ENCODE data around the gene ZNF729.

ZNF729 gene

DNA sequence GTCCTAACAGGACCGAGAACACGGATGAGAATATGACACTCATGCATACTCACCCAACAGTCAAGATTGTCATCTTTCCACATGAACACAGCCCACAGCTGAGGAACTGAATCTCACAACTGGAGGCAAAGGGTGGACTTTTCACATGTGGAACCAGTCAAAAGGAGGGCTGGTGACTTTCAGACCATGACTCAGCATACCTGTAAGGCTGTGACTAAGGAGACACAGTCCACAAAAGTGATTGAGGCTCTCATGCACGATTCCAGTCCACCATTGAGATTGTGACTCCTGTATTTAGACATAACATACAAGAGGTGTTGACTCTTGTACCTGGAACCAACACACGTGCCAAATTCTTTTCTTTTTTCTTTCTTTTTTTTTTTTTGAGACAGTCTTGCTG lies 40.0 kb downstream of the ZNF729 start:
- Histone ChIP-seq H4K20me1 (ENCODE audit: insufficient read depth, low read length) (no peaks in the 10 kb centered on the region), H3K27me3 (ENCODE audit: insufficient read depth, low read length, poor library complexity) (no peaks in the 10 kb centered on the region), H3K4me2 (ENCODE audit: insufficient read depth, low read length) (no peak overlapping the region), H3K9me3 (ENCODE audit: insufficient read depth, low read length, severe bottlenecking) (peaks cover 14% of the 10 kb centered on the region), H3K27ac (ENCODE audit: low read length) (no peak overlapping the region), H3K4me3 (ENCODE audit: low read depth in 1 of 2, low read length in 2 of 2) (no peak overlapping the region), H3K79me2 (ENCODE audit: insufficient read depth, low read length) (no peaks in the 10 kb centered on the region), H3K9ac (ENCODE audit: low read depth, low read length) (no peak overlapping the region), H3K36me3 (ENCODE audit: insufficient read depth, low read length) (no peaks in the 10 kb centered on the region), H2AFZ (ENCODE audit: low read depth, low read length) (no peak overlapping the region), H3K4me1 (ENCODE audit: insufficient read depth, low read length) (no peaks in the 10 kb centered on the region)
- ATAC-seq (ENCODE audit: insufficient read depth, low read depth) (no peak), DNase-seq (no peak)
- no peak for TF ChIP-seq CTCF (IDR thresholded peaks at IDR 0.05; ENCODE audit: borderline replicate concordance, extremely low read depth, low read length, poor library complexity, severe bottlenecking)
- no peak for TF ChIP-seq EZH2 (IDR thresholded peaks at IDR 0.05; ENCODE audit: borderline replicate concordance, low read depth, low read length, severe bottlenecking)

DNA sequence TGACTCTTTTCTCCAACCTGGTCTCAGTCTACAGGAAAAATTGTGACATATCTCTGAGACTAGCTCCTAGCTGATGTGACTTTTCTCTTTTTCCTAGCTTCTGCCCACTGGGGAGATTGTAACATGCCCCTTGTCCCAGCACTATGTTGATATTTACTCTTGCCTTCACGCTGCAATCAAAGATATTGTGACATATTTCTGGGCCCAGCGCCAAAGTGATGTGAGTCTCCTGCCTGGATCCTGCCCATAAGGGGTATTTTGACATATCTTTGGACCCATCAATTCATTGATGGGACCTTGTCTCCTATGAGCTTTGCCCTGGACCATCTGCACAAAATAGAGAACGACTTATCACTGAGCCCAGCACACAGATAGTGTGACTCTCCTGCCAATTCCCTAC lies 41.1 kb downstream of the ZNF729 start:
- H2AFZ ChIP-seq (ENCODE audit: low read depth, low read length): no peak overlapping the region
- TF ChIP-seq CTCF (IDR thresholded peaks at IDR 0.05; ENCODE audit: borderline replicate concordance, extremely low read depth, low read length, poor library complexity, severe bottlenecking) (no peak), EZH2 (IDR thresholded peaks at IDR 0.05; ENCODE audit: borderline replicate concordance, low read depth, low read length, severe bottlenecking) (no peak)
- no peaks in the 10 kb centered on the region for H3K79me2 ChIP-seq (ENCODE audit: insufficient read depth, low read length)
- H3K27me3 ChIP-seq (ENCODE audit: insufficient read depth, low read length, poor library complexity): no peaks in the 10 kb centered on the region
- no peak for DNase-seq
- H3K36me3 ChIP-seq (ENCODE audit: insufficient read depth, low read length): no peaks in the 10 kb centered on the region
- H4K20me1 ChIP-seq (ENCODE audit: insufficient read depth, low read length): no peaks in the 10 kb centered on the region
- no peak overlapping the region for H3K4me3 ChIP-seq (ENCODE audit: low read depth in 1 of 2, low read length in 2 of 2)
- H3K4me2 ChIP-seq (ENCODE audit: insufficient read depth, low read length): no peak overlapping the region
- ATAC-seq (ENCODE audit: insufficient read depth, low read depth): no peak
- H3K9me3 ChIP-seq (ENCODE audit: insufficient read depth, low read length, severe bottlenecking): peaks cover 14% of the 10 kb centered on the region
- H3K27ac ChIP-seq (ENCODE audit: low read length): no peak overlapping the region
- H3K9ac ChIP-seq (ENCODE audit: low read depth, low read length): no peak overlapping the region
- no peaks in the 10 kb centered on the region for H3K4me1 ChIP-seq (ENCODE audit: insufficient read depth, low read length)

DNA sequence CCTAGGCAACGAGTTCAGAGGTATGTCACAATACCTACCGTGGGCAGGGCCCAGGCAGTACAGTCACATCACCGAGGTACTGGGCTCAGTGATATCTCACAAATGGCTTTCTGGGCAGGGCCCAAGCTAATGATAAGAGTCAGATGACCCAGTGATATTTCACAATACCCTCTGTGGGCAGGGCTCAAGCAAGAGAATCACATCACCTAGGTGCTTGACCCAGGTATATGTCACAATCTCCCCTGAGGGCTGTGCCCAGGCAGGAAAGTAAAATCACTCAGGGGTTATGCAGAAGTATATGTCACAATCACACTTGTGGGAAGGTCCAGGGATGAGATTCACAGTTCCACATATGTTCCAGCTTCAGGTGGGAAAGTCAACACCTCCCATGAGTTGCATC lies 45.3 kb downstream of the ZNF729 start:
- Histone ChIP-seq H4K20me1 (ENCODE audit: insufficient read depth, low read length) (no peaks in the 10 kb centered on the region), H3K4me2 (ENCODE audit: insufficient read depth, low read length) (no peak overlapping the region), H3K9ac (ENCODE audit: low read depth, low read length) (no peak overlapping the region), H3K4me1 (ENCODE audit: insufficient read depth, low read length) (no peaks in the 10 kb centered on the region), H3K4me3 (ENCODE audit: low read depth in 1 of 2, low read length in 2 of 2) (no peak overlapping the region), H3K27ac (ENCODE audit: low read length) (no peak overlapping the region), H3K27me3 (ENCODE audit: insufficient read depth, low read length, poor library complexity) (no peaks in the 10 kb centered on the region), H2AFZ (ENCODE audit: low read depth, low read length) (no peak overlapping the region), H3K79me2 (ENCODE audit: insufficient read depth, low read length) (no peaks in the 10 kb centered on the region), H3K36me3 (ENCODE audit: insufficient read depth, low read length) (no peaks in the 10 kb centered on the region), H3K9me3 (ENCODE audit: insufficient read depth, low read length, severe bottlenecking) (peaks cover 17% of the 10 kb centered on the region)
- no peak for ATAC-seq (ENCODE audit: insufficient read depth, low read depth)
- TF ChIP-seq EZH2 (IDR thresholded peaks at IDR 0.05; ENCODE audit: borderline replicate concordance, low read depth, low read length, severe bottlenecking) (no peak), CTCF (IDR thresholded peaks at IDR 0.05; ENCODE audit: borderline replicate concordance, extremely low read depth, low read length, poor library complexity, severe bottlenecking) (no peak)
- DNase-seq: no peak

DNA sequence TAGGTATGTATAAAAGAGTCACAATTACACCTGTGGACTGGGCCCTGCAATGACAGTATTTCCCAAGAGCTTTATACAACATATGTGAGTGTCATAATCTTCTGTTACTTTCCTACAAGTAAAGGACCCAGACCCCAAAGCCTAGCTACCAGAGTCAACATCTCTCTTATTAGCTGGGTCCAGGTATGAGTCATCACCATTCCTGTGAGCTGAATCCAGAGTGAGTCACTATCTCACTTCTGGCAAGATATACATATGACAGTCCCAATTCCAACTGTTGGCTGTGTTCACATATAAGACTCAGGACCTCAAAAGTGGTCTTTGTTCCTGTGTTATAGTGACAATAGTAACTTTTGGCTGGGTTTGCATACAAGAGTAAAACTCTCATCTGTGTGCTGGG lies 46.7 kb downstream of the ZNF729 start:
- DNase-seq (no peak), ATAC-seq (ENCODE audit: insufficient read depth, low read depth) (no peak)
- peaks cover 13% of the 10 kb centered on the region for H3K9me3 ChIP-seq (ENCODE audit: insufficient read depth, low read length, severe bottlenecking)
- no peak overlapping the region for H3K27ac ChIP-seq (ENCODE audit: low read length)
- H3K4me3 ChIP-seq (ENCODE audit: low read depth in 1 of 2, low read length in 2 of 2): no peak overlapping the region
- no peaks in the 10 kb centered on the region for H4K20me1 ChIP-seq (ENCODE audit: insufficient read depth, low read length)
- TF ChIP-seq CTCF (IDR thresholded peaks at IDR 0.05; ENCODE audit: borderline replicate concordance, extremely low read depth, low read length, poor library complexity, severe bottlenecking) (no peak), EZH2 (IDR thresholded peaks at IDR 0.05; ENCODE audit: borderline replicate concordance, low read depth, low read length, severe bottlenecking) (no peak)
- no peaks in the 10 kb centered on the region for H3K4me1 ChIP-seq (ENCODE audit: insufficient read depth, low read length)
- H3K27me3 ChIP-seq (ENCODE audit: insufficient read depth, low read length, poor library complexity): no peaks in the 10 kb centered on the region
- H3K36me3 ChIP-seq (ENCODE audit: insufficient read depth, low read length): no peaks in the 10 kb centered on the region
- no peak overlapping the region for H3K9ac ChIP-seq (ENCODE audit: low read depth, low read length)
- no peak overlapping the region for H2AFZ ChIP-seq (ENCODE audit: low read depth, low read length)
- H3K79me2 ChIP-seq (ENCODE audit: insufficient read depth, low read length): no peaks in the 10 kb centered on the region
- H3K4me2 ChIP-seq (ENCODE audit: insufficient read depth, low read length): no peak overlapping the region

Data from DND-41 (cell line).